C4-2B (cell line): ENCODE results near the gene AGBL4.

Experiments
- CTCF ChIP-seq: fragments of 450-650 bp; conservative IDR thresholded peaks from 2 replicates; pipeline ENCODE4 v1.5.1; 2017; ENCODE audit warnings: mild to moderate bottlenecking
- ZFX ChIP-seq: fragments of 450-650 bp; IDR thresholded peaks from 2 replicates; pipeline ENCODE4 v1.6.1; 2017

GRCh38 chr1:49356594-49356993 is 667.2 kb downstream of the AGBL4 start:
- TF ChIP-seq CTCF (no peak), ZFX (no peak)
